CD4-positive, alpha-beta T cell treated with Interleukin-15 for 1 hour (primary cell): Measurements from ENCODE around the gene LMX1A.

ENCODE experiments used
- DNase-seq: peaks from one replicate; pipeline ENCODE4 v3.0.0-alpha.2; 2020

Gene LMX1A

DNA sequence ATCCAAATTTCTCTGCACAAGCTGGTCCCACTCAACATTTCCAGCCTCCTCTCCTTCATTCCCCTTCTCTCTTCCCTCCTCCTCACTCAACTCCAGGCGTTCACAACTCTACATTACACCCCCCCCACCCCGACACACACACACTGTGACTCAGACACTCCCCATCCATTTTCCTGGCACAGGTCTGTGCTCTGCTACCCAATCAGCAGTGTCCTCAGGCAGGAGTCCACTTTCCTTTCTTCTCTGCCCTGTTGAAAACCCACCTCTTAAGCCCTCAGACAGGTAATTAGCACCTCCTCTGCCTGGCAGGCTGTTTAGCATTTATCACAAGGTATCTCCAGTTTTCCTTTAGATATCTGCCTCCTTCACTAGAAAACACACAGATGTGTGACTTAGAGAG lies 8.8 kb upstream of the LMX1A start:
- DNase-seq, result no peak

DNA sequence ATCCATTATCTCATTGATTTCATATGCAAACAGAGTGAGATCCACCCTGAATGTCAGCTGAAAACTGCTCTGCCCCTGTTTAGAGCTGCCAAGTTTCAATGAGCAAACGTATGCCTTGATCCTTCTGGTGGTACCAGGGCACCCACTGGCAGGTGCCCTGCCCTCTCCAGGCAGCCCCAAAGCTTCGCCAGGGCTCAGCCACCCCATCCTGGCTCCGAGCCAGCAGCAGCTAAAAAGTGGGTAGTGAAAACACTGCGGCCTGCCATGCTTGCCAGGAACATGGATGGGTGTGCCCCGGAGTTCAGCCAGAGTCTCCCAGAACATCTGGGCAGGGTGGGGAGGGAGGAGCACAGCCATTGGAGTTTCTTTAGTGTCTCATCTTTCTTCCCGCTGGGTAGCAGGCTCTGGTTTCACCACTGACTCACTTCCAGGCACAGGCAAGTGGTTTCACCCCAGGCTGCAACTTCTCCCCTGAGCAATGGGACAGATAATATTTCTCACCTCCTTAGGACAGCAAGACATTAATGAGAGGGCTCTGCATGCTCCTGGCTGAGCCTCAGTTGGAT lies 8.1 kb upstream of the LMX1A start:
- no peak for DNase-seq

DNA sequence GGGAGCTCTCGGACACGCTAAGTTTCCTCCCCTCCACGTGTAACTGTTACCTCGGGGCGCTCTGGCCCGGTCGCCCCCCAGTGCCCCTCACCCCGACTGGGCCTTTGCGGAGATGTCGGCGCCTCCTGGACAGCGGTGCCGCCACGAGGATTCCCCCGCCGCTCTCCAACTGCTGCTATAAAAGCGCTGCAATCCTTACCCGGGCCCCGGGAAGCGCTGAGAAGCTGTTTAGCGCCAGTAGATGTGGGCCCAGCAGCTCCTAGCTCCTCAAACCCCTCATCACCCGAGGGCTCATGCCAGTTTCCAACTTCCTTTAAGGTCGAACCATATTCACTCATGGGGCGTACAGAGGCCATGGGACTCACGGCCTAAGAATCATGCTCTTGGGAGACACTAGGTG lies 361 bp upstream of the LMX1A start:
- DNase-seq, result no peak

DNA sequence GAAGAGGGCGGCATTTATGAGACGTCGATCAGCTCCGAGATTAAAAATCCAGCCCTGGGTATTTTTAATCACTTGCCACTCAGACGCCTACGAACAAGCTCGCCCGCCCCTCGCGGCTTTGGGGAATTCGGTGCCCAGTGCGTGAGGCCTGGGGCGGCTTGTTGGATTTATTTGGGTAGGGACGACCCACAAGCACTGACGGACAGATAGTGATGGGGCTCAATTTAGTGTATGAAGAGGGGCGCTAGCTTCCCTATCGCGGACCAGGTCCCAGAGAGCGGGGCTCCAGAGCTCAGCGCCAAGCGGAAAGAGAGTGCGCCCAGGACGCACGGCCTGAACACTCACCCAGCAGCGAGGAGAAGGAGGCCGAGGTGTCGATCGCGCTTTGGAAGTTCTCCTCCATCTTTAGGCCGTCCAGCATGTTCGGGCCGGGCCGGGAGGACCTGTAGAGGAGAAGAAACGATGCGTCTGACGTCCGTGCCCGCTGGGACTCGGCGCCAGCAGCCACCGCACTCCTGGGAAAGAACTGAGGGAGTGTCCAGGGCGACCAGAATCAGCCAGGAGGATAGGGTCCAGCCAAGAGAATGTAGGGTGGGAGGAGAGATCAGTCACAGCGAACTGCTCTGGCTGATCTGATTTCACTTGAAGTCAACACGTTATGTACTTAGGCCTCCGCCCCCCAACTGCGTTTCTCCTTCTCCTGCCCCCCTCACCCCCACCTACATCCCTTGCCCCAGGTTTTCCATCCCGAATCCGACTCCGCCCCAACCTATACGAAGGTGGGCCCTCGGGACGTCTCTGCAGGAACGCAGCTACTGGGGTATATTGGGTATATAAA lies 1.2 kb downstream of the LMX1A start:
- no peak for DNase-seq

DNA sequence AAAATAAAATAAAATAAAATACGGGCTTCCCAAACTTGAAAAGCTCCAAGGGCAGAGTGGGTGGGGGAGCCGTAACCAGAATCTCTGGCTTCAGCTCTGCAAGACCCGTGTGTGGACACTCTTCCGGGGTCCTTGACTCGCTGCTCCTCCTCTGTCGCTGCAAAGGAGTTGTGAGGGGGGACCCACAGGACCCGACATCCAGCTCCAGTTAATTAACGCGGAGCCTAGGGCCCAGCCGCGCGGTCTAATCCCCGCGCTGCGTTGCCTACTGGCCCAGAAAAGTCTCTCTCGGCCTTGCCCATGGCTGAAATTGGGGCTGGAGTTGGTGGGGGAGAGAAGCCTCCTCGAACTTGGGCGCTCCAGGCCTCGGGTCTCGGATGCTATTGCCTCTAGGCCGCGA lies 1.8 kb downstream of the LMX1A start:
- no peak for DNase-seq

DNA sequence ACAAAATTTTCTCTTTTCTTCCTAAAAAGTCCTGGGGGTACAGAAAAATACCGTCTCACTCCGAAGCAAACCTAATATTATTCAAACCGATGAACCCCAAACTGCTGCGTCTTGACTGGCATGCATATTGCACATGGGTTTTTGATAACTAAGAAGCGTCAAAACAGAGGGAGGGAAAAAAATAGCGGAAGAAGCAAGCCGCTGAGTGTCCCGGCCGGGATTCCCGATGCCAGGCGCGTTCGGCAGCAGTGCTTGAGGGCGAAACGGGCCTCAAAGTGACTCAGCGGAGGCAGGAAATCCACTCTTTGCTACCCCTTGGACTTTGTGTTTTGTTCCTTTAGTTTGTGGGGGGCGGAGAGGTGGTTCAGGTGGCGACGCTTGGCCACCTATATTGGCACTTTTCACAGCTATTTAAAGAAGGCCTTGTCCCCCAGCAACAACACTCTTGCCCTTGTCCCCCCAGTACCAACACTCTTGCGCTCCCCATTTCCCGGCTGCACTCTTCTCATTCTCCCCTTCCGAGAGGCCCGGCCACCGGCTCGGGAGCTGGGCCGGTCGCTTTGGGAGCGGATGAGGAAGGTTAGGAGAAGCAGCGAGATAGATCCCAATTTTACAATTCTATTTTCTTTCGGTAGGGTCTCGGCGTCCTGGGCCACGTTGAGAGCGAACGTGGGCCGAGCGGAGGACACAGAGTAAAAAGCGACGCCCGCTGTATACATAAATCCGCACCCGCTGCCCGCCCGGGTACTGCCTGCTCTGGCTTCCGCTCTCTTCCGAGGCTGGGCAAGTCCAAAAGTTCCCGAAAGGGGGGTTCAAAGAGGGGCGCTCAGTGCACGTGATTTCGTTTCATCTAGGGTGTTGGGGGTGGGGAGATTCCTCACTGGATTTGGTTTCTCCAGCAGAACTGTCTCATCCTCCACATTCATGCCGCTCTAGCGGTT lies 2.5 kb downstream of the LMX1A start:
- no peak for DNase-seq

DNA sequence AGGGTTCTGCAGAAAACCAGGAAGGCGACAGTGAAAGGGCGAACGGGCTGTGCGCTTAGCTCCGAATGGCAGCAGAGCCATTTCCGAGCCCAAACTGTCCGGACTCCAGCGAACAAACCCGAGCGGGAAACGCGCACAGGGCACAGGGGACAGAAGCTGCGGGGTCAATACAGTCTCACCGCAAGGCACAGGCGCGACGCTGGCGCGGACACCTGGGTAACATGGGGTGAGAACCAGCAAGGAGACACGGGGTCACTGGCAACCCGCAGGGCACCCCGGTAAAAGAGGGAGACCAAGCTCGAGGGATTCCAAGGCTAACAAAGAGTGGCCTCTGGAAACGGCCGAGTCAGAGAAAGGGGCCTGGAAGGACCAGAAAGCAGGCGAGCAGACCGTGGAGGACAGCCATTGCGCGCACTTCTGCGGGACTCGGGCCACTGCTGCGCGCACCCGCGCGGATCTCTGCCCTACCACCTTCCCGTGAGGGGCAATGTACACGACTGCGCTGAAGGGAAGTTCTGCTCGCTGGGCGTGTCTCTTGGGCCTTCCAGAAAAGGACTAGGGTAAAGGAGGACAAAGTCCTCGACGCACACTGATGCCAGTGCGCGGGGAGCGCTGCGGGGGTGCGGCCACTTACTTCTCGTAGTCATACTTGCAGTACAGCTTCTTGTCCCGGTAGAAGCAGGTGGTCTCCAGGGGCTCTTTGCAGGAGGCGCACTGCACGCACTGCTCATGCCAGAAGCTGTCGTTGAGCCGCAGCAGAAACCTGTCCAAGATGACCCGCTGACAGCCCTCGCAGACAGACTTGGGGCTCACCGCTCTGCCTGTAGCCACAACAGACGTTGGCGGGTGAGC lies 3.8 kb downstream of the LMX1A start:
- DNase-seq, result no peak

DNA sequence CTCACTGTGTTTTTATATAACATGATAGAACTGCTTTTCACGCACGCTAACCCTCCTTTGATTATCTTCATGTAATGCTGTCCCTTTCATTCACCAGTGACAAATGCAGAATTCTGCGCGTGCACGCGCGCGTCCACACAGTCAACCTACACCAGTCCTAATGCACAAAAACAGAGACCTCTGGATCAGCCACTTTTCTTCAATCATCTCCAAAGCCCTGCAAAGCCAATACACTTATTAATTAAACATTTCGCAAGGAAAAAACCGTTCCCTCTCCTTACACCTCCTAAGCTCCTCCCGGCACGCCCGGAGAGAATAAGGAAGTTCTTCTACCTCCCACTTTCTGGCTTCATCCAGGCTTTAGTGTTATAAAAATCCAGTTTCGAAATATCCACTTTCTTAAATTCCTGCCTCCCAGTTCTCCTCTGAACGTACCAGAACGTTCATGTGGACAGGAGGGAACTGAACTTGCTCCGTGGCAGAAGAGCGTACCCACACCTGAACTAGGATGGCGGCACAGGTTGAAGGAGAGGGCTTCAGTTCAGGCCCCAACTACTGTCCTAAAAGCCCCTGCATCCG lies 4.6 kb downstream of the LMX1A start:
- DNase-seq, result no peak

DNA sequence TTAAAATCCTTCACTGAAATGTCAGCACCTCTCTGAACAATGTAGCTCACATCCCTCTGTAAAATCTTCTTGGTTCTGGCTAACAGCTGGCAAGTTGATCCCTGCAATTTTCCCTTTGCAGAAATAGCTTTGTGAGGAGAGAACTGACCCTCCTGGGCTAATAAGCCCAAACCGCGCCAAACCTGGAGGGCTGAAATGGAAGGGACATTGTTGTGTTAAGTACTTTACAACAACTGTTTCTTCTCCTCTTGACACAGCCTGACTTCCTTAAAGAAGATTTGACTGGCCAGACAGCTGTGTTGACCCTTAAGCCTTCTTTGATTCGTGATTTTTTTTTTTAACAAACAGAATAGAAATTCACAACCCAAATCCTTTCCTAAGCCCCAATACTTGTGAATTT lies 5.7 kb downstream of the LMX1A start:
- DNase-seq, result no peak

DNA sequence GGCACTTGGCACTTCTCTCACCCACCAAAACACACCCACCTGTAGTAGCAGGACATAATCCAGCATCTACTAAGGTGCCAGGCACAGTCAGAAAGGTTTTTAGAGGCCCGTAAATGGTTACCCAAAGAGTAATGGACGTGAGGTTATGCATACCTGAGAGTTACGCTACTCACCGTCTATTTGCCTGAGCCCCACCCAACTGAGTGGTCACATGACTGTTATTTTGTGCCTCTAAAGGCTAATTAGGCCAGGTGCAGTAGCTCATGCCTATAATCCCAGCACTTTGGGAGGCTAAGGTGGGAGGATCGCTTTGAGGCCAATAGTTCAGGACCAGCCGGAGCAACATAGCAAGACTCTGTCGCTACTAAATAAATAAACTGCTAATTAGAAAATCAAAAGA lies 11.0 kb downstream of the LMX1A start:
- DNase-seq, result no peak

DNA sequence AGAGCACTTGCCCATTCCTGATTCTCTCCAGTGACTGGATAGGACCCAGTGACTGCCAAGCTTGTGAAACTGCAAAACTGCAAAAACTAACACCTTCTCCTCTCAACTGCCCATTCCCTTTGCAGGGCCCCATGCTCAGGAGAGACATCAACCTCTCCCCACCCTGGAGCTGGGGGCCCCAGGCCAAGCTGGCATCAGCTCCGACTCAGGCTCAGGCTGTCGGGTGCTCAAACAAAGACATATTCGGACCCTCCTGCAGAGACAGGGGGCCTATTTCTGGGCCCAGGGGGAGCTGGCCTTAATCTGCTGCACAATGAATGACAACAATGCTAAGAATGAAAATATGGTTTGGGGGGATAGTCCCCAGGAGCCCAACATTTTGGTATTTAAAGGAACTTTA lies 11.8 kb downstream of the LMX1A start:
- DNase-seq, result no peak

DNA sequence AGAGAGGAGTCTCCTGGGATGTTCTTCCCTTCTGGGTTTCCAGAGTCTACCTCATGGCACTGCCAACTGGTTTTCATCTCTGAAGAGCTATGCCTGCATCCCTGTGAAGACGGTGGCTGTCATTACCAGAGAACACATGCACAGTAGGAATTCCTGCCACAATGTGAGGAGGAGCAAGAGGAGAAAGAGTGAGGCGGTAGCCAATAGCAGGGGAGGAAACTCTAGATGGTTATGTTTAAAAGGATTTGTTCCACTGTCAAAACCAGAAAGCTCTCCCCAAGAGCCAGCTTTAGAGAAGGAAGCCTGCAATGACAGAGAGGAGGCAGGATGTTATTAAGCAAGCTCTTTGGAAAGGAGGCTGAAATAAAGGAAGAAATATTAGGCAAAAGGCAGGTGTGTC lies 12.3 kb downstream of the LMX1A start:
- DNase-seq, result no peak

DNA sequence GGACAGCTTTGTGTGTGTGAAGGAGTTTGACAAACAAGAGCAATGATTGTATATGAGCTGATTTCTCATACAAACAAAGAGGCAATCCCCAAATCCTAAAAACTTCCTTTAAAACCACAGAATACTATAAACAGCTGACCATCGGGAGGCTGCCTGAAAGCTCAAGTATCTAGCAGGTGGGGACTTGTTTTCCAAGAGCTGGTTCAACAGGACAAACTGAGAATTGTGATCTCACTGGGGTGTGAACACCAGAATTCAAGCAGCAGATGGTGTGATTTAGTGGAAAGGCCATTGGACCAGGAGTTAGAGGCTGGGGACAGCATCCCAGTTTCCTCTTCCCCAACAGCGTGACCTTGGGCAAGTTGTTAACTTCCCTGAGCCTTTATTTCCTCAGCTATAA lies 13.9 kb downstream of the LMX1A start:
- DNase-seq, result no peak

DNA sequence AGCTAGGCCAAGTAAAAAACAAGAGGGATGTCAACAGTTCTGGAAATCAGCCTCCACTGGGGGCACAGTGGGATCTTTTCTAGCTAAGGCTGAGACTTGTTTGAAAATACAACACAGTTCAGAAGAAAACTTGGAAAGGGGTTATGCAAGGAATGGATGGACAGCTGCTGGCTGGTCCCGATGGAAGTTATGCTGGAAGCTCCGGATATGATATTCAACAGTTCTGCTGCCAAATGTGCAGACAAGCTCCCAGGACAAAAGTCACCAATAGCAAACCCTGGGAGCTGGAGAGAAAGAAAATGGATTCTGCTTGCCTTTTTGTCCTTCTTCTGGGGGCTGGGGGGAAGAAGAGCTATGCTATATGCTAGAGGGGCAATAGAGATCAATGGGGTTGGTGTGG lies 14.3 kb downstream of the LMX1A start:
- no peak for DNase-seq

DNA sequence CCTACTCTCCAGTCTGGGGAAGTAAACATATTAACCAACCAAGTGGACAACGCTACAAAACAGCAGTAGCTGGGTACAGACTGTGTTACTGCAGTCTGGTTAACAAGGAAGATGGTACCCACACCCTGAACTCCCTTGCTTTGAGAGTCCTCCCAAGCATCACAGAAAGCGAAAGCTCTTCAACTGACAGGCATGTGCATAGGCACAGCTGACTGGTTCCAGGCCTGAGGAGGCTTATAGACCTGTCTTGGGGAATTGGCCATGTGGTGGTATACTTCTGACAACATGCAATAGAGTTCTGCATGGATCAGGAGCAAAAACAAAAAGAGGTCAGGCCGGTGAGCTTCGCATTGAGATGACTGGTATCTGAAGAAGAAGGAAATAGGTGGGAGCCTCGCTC lies 17.4 kb downstream of the LMX1A start:
- no peak for DNase-seq

DNA sequence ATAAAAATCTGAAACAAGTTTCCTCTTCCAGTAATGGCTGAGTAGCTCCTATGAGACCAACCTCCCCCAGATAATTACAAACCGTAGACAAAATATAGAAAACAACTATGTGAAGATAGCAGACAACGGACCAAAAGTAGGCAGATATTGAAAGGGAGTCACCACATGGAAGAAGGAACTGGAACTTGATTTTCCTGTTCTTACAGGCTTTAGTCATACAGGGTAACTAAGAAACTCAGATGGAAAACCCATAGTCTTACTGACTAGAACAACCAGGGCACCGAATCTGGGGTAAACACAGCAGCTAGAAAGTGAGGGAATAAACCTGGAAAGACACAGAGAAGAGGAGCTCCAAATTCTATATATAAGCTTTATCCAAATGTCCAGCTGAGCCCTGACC lies 26.0 kb downstream of the LMX1A start:
- DNase-seq, result no peak

DNA sequence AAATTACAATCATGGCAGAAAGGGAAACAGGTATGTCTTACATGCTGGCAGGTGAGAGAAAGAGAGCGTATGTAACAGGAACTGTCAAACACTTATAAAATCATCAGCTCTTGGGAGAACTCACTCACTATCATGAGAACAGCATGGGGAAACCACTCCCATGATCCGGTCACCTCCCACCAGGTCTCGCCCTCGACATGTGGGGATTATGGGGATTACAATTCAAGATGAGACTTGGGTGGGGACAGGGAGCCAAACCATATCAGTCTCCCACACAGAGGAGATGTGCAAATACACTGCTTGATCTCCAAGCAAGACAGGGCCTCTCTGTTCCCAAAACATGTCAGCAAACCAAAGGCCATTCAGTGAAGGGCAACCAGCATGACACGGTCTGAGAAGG lies 27.4 kb downstream of the LMX1A start:
- no peak for DNase-seq

DNA sequence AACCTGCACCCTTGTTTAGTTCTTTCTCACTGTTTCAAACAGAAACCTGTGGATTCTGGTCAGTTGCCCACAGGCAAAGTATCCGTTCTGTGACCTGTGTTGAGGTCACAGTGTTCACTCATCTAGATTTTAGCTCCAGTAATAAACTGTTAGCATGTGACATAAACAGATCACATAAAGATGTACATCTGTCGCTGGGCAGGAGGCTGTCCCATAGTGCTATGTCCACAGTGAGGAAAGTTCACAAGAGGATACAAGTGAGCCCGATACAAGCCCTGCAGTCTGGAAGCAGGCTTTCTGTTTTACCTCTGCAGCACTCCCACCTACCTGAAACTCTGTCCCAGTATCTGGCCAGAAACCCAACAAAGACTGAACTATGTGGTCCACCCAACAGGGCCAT lies 28.4 kb downstream of the LMX1A start:
- DNase-seq, result no peak

DNA sequence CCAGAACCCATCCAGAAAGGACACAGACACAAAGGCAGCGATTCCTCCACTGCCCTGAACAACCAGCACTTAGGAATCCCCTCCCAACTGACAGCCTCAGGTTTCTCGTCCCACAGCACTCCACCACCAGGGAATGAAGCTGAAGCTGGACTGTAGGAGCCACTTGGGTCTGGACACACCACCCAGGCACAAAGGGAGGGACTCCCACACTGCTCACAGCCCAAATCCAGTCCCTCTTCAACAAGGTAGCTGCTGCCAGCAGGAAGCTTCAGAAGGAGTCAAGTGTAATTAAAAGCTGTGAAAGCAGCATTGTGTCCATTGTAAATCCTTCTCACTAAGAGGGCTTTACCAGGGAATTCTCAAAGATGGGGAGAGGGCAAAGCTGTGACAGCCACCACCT lies 29.0 kb downstream of the LMX1A start:
- no peak for DNase-seq

DNA sequence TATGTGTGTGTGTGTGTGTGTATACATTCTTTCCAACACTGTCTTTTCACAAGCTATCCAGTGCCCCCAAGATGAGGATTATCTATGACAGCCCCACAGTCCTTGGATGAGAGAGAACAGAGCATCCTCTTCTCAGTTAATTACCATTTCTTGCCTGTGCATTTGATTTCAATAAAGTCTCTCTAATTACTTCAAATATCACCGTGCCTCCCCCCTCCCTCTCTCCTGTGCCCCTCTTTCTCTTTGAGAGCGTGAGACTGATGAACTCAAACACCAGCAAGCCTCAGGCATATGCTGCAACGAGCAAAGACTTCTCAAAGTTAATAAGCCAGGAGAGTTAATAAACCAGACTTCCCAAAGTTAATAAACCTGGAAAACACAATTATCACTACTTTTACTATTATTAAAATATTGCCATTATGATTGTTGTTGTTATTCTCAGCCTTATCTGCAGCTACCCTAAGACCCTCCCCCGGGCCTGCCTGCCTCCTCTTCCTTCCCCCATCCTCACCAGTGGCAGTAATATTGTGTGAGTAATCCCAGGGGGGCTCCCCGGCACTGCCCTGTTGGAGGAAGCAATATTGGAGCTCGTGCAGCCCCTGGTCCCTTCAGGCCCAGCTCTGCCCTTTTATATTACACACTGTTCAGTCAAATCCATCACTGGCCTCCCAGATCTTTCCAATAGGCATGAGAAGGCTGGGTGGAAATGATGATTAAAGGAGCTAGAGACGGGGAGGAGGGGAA lies 30.9 kb downstream of the LMX1A start:
- no peak for DNase-seq

DNA sequence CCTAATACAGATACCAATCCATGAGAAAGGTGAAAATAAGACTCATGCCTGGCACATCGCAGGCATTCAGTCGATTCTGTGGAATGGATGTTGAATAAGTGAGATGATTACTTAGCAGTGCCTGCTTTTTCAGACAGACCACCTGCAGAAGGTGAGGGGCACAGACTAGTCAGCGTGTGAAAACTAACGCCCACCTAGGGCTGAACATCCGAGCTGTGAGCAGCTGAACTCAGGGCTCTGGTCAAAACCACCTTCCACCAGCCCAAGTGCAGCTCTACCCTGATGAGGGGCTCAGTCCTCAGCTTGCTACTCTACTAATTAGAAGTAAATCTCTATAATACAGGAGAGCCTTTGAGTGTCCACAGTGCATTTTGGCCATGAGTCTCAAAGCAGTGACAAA lies 32.5 kb downstream of the LMX1A start:
- no peak for DNase-seq

DNA sequence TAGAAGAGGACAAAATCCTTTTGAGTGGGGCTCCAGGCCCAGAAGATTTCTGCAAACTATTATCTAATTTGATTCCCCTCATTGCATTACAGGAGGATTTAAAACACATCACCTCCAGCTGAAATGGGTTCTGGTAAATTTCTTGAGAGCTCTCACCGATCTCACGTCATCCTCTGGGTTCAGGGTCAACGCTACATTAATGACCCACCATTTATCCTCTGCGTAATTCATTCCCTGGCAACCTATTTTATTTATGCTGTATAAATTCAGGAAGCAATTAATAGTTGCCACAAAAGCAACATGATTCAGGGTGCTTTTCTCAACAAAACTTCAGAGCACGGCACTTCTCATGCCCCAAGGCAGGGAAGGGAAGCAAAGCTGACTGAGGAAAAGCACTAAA lies 38.9 kb downstream of the LMX1A start:
- no peak for DNase-seq
